Measurements from ENCODE around the gene MIX23.

The MIX23 gene

DNA sequence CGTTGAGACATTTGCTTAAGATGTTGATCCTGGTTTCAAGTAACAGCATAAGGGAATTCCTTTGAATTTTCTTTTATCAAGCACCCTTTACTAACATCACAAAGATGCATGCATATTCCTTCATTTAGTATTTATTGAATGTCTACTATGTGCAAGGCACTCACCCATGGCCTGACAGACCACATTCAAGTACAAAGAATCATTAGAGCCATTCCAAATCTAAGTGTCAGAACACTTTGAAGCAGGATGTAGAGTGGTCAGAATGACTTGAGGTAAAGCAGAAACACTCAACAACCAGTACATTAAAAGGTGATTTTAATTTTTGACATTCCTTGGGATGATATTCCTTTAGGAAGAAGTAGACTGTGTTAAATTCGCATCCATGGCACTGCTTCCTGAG lies 38.8 kb upstream of the MIX23 start:
- Histone ChIP-seq H3K9ac (ENCODE audit: low read depth, low read length, poor library complexity, severe bottlenecking) (no peak overlapping the region), H3K9me2 (replicated peaks; ENCODE audit: low read depth, low read length) (no peaks in the 10 kb centered on the region), H2AFZ (ENCODE audit: low read length) (no peak overlapping the region), H3K79me2 (ENCODE audit: insufficient read depth, low read length) (peaks cover 8% of the 10 kb centered on the region), H3K4me1 (ENCODE audit: insufficient read depth, low read length, poor library complexity, severe bottlenecking) (peaks cover 7% of the 10 kb centered on the region), H3K36me3 (ENCODE audit: insufficient read depth, low read length) (peaks cover 24% of the 10 kb centered on the region; the same call in 1 of the 2 replicates), H4K20me1 (ENCODE audit: insufficient read depth, low read length, poor library complexity, severe bottlenecking) (no peaks in the 10 kb centered on the region), H3K4me2 (ENCODE audit: low read depth, low read length, poor library complexity, severe bottlenecking) (no peak overlapping the region), H3K9me3 (ENCODE audit: insufficient read depth, low read depth, low read length) (no peaks in the 10 kb centered on the region), H3K4me3 (ENCODE audit: low read length, poor library complexity, severe bottlenecking) (no peak overlapping the region), H3K27me3 (ENCODE audit: insufficient read depth, low read length, poor library complexity, severe bottlenecking) (no peaks in the 10 kb centered on the region), H3F3A (ENCODE audit: low read depth) (peaks cover 4% of the 10 kb centered on the region; the same call in 1 of the 2 replicates)
- TF ChIP-seq EZH2phosphoT487 (IDR thresholded peaks at IDR 0.05; ENCODE audit: borderline replicate concordance): no peak
- TF ChIP-seq, protein P1, sequence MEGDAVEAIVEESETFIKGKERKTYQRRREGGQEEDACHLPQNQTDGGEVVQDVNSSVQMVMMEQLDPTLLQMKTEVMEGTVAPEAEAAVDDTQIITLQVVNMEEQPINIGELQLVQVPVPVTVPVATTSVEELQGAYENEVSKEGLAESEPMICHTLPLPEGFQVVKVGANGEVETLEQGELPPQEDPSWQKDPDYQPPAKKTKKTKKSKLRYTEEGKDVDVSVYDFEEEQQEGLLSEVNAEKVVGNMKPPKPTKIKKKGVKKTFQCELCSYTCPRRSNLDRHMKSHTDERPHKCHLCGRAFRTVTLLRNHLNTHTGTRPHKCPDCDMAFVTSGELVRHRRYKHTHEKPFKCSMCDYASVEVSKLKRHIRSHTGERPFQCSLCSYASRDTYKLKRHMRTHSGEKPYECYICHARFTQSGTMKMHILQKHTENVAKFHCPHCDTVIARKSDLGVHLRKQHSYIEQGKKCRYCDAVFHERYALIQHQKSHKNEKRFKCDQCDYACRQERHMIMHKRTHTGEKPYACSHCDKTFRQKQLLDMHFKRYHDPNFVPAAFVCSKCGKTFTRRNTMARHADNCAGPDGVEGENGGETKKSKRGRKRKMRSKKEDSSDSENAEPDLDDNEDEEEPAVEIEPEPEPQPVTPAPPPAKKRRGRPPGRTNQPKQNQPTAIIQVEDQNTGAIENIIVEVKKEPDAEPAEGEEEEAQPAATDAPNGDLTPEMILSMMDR (conservative IDR thresholded peaks at IDR 0.05; ENCODE audit: low read length): no peak

DNA sequence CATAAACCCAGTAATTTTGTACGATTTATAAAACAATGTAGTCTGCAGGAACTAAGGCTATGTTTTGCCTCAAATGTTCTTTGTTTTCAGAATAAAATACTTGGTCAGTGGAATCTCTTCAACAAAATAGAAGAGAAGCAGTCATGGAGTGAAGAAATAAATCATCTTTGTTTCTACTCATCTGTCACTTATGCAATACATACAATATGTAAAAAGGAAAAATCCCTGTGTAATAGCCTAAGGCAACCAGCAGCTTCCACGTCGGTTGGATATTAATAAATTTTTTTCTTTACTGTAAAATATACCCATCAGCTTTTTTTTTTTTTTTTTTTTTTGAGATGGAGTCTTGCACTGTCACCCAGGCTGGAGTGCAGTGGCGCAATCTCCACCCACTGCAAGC lies 38.1 kb upstream of the MIX23 start:
- Histone ChIP-seq H3K9me3 (ENCODE audit: insufficient read depth, low read depth, low read length) (no peaks in the 10 kb centered on the region), H2AFZ (ENCODE audit: low read length) (no peak overlapping the region), H3K27me3 (ENCODE audit: insufficient read depth, low read length, poor library complexity, severe bottlenecking) (no peaks in the 10 kb centered on the region), H4K20me1 (ENCODE audit: insufficient read depth, low read length, poor library complexity, severe bottlenecking) (no peaks in the 10 kb centered on the region), H3K4me3 (ENCODE audit: low read length, poor library complexity, severe bottlenecking) (no peak overlapping the region), H3K9me2 (replicated peaks; ENCODE audit: low read depth, low read length) (no peaks in the 10 kb centered on the region), H3K9ac (ENCODE audit: low read depth, low read length, poor library complexity, severe bottlenecking) (no peak overlapping the region), H3K4me1 (ENCODE audit: insufficient read depth, low read length, poor library complexity, severe bottlenecking) (peaks cover 11% of the 10 kb centered on the region), H3K4me2 (ENCODE audit: low read depth, low read length, poor library complexity, severe bottlenecking) (no peak overlapping the region), H3K36me3 (ENCODE audit: insufficient read depth, low read length) (peaks cover 17% of the 10 kb centered on the region; the same call in 1 of the 2 replicates), H3F3A (ENCODE audit: low read depth) (peaks cover 4% of the 10 kb centered on the region; the same call in 1 of the 2 replicates), H3K79me2 (ENCODE audit: insufficient read depth, low read length) (peaks cover 12% of the 10 kb centered on the region)
- TF ChIP-seq EZH2phosphoT487 (IDR thresholded peaks at IDR 0.05; ENCODE audit: borderline replicate concordance): no peak
- TF ChIP-seq, protein P1 (conservative IDR thresholded peaks at IDR 0.05; ENCODE audit: low read length): no peak

DNA sequence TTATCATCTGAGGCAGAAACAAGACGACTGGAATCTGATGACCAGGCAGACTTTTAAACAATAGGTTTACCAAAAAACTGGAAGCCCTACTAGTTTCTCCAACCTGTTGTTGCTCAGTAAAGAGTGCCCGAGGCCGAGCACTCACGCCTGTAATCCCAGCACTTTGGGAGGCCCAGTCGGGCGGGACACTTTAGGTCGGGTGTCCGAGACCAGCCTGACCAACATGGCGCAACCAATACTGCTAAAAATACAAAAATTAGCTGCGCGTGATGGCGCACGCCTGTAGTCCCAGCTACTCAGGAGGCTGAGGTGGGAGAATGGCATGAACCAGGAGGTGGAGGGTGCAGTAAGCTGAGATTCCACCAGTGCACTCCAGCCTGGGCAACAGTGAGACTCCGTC lies 33.9 kb upstream of the MIX23 start:
- Histone ChIP-seq H3K9me2 (replicated peaks; ENCODE audit: low read depth, low read length) (no peaks in the 10 kb centered on the region), H3K27me3 (ENCODE audit: insufficient read depth, low read length, poor library complexity, severe bottlenecking) (no peaks in the 10 kb centered on the region), H3K9ac (ENCODE audit: low read depth, low read length, poor library complexity, severe bottlenecking) (peak overlapping the region; percentile 89), H3K36me3 (ENCODE audit: insufficient read depth, low read length) (peaks cover 7% of the 10 kb centered on the region; the same call in 1 of the 2 replicates), H3F3A (ENCODE audit: low read depth) (peaks cover 4% of the 10 kb centered on the region; the same call in 1 of the 2 replicates), H2AFZ (ENCODE audit: low read length) (no peak overlapping the region), H3K4me1 (ENCODE audit: insufficient read depth, low read length, poor library complexity, severe bottlenecking) (peaks cover 23% of the 10 kb centered on the region), H3K4me2 (ENCODE audit: low read depth, low read length, poor library complexity, severe bottlenecking) (peak overlapping the region; percentile 85), H4K20me1 (ENCODE audit: insufficient read depth, low read length, poor library complexity, severe bottlenecking) (peaks cover 3% of the 10 kb centered on the region), H3K4me3 (ENCODE audit: low read length, poor library complexity, severe bottlenecking) (peak overlapping the region; percentile 85), H3K79me2 (ENCODE audit: insufficient read depth, low read length) (peaks cover 28% of the 10 kb centered on the region), H3K9me3 (ENCODE audit: insufficient read depth, low read depth, low read length) (no peaks in the 10 kb centered on the region)
- TF ChIP-seq, protein P1 (conservative IDR thresholded peaks at IDR 0.05; ENCODE audit: low read length): no peak
- no peak for TF ChIP-seq EZH2phosphoT487 (IDR thresholded peaks at IDR 0.05; ENCODE audit: borderline replicate concordance)
